Upper lobe of left lung (tissue), 4 donors: ENCODE data around the gene NDUFAF8.

ENCODE experiments used
- CTCF ChIP-seq, 6 experiments: fragments of 450-650 bp in 4 of 6; fragments of 200-600 bp in 2 of 6; sonication (generic) in 2 of 6; IDR thresholded peaks; one replicate each; pipeline ENCODE4 v1.5.1; 2016 to 2019; ENCODE audit warnings: antibody characterized with exemption in 6 of 6
- POLR2AphosphoS5 ChIP-seq, 2 donors: sonication (generic); formaldehyde crosslinking; IDR thresholded peaks; one replicate each; pipeline ENCODE4 v1.5.1; 2017; ENCODE audit warnings: antibody characterized with exemption in 2 of 2

- TF ChIP-seq CTCF (IDR thresholded peaks at IDR 0.05) (no peak), POLR2AphosphoS5 (IDR thresholded peaks at IDR 0.05) (no peak)
Observed at GRCh38 chr17:81257533-81257932, 18.4 kb downstream of the NDUFAF8 start.
